ENCODE data around the gene TPK1.

GRCh38 chr7:144594580-144594979 is 241.3 kb downstream of the TPK1 start:
- TF ChIP-seq CTCF (IDR thresholded peaks at IDR 0.05) (no peak), POLR2A (IDR thresholded peaks at IDR 0.05) (no peak)

Data from right lobe of liver (tissue), 4 donors.